Natural killer cell treated with Interleukin-12 subunit alpha and Interleukin-12 subunit beta and Interleukin-15 and Interleukin-18, amount 100 ng/mL, for 72 hours (primary cell): Measurements from ENCODE around the gene ACADS. TPM values are rescaled to one million over a fixed set of nuclear protein-coding genes. Genes with fewer than 3 reads are reported as not detected.

Experiments used
- ATAC-seq, 2 donors: fragments of 150-1000 bp; cut with Tn5 transposase in 1 of 2; sonication (Bioruptor Pico), chemical (Tn5 transposase) in 1 of 2; 2 replicates each; pipeline ENCODE4 v1.10.0; 2021
- DNase-seq: peaks from one replicate; pipeline ENCODE4 v3.0.0; 2022; ENCODE audit warnings: low spot score
- H3K27ac Mint-ChIP-seq, 2 donors: 1 replicate in 1 of 2; 2 replicates in 1 of 2; pipeline ENCODE4 v1.8.0; 2022; ENCODE audit warnings: mixed read lengths in 2 of 2, mild to moderate bottlenecking in 1 of 2, moderate library complexity in 1 of 2
- H3K27me3 Mint-ChIP-seq, 2 donors: 1 replicate in 1 of 2; 2 replicates in 1 of 2; pipeline ENCODE4 v1.8.0; 2022; ENCODE audit warnings: mixed read lengths in 2 of 2
- H3K36me3 Mint-ChIP-seq: one replicate; pipeline ENCODE4 v1.8.0; 2022; ENCODE audit warnings: mixed read lengths
- H3K4me1 Mint-ChIP-seq, 2 donors: 1 replicate in 1 of 2; 2 replicates in 1 of 2; pipeline ENCODE4 v1.8.0; 2022; ENCODE audit warnings: low read depth in 2 of 2, mixed read lengths in 2 of 2, mild to moderate bottlenecking in 1 of 2
- H3K4me3 Mint-ChIP-seq: one replicate; pipeline ENCODE4 v1.8.0; 2022; ENCODE audit warnings: mixed read lengths
- H3K9me3 Mint-ChIP-seq: 2 replicates; pipeline ENCODE4 v1.8.0; 2022; ENCODE audit warnings: mixed read lengths
- total RNA-seq, 2 donors: library from RNA; stranded (reverse); gene quantifications; one replicate each; pipeline ENCODE4 v1.2.3, GENCODE V29; 2022

The ACADS gene
- total RNA-seq, 2 donors from 2014 or later: 12.8 to 13.9 TPM

DNA sequence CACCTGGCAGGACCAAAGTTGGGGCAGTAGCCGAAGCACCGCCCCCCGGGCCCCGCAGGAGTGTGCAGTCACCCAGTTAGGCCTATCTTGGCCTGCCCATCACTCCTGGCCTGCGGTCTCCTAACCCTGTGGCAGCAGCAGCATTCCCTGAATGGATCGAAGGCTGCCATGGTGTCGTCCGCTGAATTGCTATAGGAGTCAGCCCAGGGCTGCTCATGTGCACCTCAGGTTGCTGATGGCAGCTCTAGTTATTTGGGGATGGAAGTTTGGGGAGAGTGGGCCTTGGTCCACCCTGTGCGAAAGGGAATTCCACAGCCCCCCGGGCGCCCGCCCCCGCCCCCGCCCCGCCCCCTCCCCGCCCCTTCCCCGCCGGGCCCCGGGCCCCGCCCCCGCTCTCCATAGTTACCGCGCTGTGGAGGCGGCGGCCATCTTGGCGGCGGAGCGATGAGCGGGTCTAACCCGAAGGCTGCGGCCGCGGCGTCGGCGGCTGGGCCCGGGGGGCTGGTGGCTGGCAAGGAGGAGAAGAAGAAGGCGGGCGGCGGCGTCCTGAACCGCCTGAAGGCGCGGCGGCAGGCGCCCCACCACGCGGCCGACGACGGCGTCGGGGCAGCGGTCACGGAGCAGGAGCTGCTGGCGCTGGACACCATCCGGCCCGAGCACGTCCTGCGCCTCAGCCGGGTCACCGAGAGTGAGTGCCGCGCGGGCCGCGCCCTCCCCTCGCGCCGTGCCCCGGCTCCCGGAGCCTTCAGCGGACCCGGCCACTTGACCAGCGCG lies 15.4 kb upstream of the ACADS start, which contains the start of gene UNC119B:
Gene UNC119B (plus strand): TSS at position 428 of the 774 bp plus-strand sequence. CDS start 17 bp downstream, at position 445.
- peaks cover 25% of the 10 kb centered on the region in 2 donors for H3K4me1 Mint-ChIP-seq
- no peaks in the 10 kb centered on the region for H3K9me3 Mint-ChIP-seq
- H3K27me3 Mint-ChIP-seq: no peaks in the 10 kb centered on the region
- peak within 1 kb of the TSS; percentile 94 for H3K4me3 Mint-ChIP-seq
- H3K27ac Mint-ChIP-seq: peak within 1 kb of the TSS; percentile 80 to 86
- DNase-seq (peak; percentile 77), ATAC-seq (peak; percentile 90 to 95)
- H3K36me3 Mint-ChIP-seq: no peaks in the 10 kb centered on the region

DNA sequence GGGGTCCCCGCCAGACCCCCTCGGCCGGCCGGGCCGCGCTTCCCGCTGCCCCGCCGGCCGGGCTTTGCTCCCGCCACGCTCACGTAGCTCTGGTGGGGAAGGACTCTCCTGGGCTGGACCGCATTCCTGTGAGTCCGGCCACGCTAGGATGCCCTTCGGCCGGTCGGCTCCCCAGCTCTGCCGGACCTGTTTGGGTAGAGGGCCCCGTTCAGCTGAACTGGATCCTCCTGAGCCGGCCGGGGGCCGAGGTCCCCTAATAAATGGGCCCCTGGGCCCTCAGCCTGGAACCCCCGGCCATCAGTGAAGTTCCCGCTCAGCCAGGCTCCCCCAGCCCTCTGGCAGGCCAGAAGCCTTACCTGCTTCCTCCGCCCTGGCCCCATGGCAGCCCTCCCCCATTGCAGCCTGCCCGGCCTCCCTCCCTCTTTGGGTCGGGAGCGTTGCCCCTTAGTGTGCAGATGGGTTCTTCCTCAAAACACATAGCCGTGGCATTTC lies 14.8 kb upstream of the ACADS start:
- H3K36me3 Mint-ChIP-seq: no peaks in the 10 kb centered on the region
- H3K9me3 Mint-ChIP-seq: no peaks in the 10 kb centered on the region
- ATAC-seq: peak in 1 of 2 donors; percentile 57
- H3K27ac Mint-ChIP-seq: peak overlapping the region; percentile 80 to 85
- peak overlapping the region; percentile 94 for H3K4me3 Mint-ChIP-seq
- peaks cover 25% of the 10 kb centered on the region in 2 donors for H3K4me1 Mint-ChIP-seq
- H3K27me3 Mint-ChIP-seq: no peaks in the 10 kb centered on the region
- DNase-seq: no peak

DNA sequence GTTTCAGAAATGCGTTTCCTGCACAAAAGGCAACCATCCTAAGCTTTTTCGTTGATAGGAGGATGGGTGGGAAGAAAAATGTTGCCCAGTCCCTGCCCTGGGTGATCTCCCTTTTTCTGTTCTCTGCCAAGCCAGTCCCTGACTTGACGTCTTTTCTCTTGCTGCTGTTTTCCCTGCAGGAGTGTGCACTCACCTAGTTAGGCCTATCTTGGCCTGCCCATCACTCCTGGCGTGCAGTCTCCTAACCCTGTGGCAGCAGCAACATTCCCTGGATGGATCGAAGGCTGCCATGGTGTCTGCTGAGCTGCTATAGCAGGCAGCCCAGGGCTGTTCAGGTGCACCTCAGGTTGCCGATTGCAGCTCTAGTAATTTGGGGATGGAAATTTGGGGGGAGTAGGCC lies 14.2 kb upstream of the ACADS start:
- no peak for ATAC-seq

DNA sequence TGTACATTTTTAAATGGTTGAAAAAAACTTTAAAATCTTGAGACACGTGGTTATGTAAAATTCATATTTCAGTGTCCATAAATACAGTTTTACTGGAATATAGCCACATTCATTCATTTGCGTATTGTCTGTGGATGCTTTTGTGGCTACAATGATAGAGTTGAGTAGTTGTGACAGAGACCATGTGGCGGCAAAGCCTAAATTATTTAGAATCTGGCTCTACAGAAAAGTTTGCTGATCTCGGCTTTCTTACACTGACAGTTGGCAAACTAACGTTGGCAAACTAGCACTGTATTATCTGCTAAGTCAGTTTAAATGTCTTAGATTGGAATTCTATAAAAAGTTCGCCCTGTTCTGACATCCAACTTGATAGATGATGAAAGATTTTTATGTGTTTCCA lies 13.0 kb upstream of the ACADS start:
- Mint-ChIP-seq H3K4me1 (peaks cover 25% of the 10 kb centered on the region in 2 donors), H3K9me3 (no peaks in the 10 kb centered on the region), H3K27me3 (no peaks in the 10 kb centered on the region), H3K36me3 (peaks cover 6% of the 10 kb centered on the region), H3K4me3 (peak overlapping the region; percentile 94), H3K27ac (peak overlapping the region in 1 of 2 donors; percentile 80)
- DNase-seq: no peak
- ATAC-seq: no peak

More for the DNA sequence above, 14.2 kb upstream of the ACADS start:
- Mint-ChIP-seq H3K27ac (peak overlapping the region; percentile 80 to 85), H3K27me3 (no peaks in the 10 kb centered on the region), H3K36me3 (peaks cover 4% of the 10 kb centered on the region), H3K4me3 (peak overlapping the region; percentile 94), H3K4me1 (peaks cover 25% of the 10 kb centered on the region in 2 donors), H3K9me3 (no peaks in the 10 kb centered on the region)
- no peak for DNase-seq

DNA sequence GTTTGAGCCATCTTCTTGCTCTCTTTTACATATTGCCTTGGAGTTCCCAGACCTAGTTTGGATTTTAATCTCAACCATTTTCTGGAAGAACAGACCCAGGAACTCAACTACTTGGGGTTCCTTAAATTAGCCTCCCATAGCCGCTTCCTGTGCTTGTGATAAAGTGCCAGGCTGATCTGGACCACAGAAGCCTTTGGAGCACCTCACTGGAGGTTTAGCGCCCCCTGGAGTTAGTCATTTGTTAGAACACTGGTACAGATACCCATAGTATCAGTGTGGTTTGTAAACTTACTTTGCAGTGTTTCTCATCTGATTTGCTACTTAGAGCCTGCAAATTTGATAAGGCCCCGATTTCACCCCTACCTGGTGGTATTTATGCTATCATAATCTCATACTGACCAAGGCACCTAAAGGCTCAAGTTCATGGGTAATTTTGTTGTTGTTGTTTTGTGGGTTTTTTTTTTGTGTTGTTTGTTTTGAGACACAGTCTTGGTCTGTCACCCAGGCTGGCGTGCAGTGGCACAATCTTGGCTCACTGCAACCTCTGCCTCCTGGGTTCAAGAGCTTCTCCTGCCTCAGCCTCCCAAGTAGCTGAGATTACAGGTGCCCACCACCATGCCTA lies 11.7 kb upstream of the ACADS start:
- Mint-ChIP-seq H3K36me3 (peaks cover 14% of the 10 kb centered on the region), H3K4me3 (peak overlapping the region; percentile 3), H3K27ac (peak overlapping the region in 1 of 2 donors; percentile 57), H3K9me3 (no peaks in the 10 kb centered on the region), H3K27me3 (no peaks in the 10 kb centered on the region), H3K4me1 (peaks cover 25 to 34% of the 10 kb centered on the region in 2 donors)
- DNase-seq: peak; percentile 79
- ATAC-seq: peak; percentile 63 to 68

DNA sequence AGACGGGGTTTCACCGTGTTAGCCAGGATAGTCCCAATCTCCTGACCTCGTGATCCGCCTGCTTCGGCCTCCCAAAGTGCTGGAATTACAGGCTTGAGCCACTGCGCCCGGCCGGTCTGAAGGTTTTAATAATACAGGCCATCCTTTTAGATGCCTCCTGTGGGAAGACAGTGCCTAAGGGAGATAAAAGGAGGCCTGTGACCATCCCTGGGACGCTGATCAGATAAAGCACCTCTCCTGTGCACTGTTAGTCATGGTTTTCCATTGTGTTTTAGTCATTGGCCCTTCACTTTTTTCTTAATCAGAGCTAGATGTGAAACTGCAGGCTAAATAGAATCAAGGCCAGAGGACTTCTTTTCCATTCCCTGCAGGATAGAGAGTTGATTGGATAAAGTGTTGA lies 7.6 kb upstream of the ACADS start:
- no peak for DNase-seq
- H3K27me3 Mint-ChIP-seq: no peaks in the 10 kb centered on the region
- no peak for ATAC-seq
- peaks cover 20% of the 10 kb centered on the region for H3K36me3 Mint-ChIP-seq
- H3K4me3 Mint-ChIP-seq: no peak overlapping the region
- peaks cover 7 to 15% of the 10 kb centered on the region in 2 donors for H3K4me1 Mint-ChIP-seq
- no peaks in the 10 kb centered on the region for H3K9me3 Mint-ChIP-seq
- H3K27ac Mint-ChIP-seq: no peak overlapping the region

DNA sequence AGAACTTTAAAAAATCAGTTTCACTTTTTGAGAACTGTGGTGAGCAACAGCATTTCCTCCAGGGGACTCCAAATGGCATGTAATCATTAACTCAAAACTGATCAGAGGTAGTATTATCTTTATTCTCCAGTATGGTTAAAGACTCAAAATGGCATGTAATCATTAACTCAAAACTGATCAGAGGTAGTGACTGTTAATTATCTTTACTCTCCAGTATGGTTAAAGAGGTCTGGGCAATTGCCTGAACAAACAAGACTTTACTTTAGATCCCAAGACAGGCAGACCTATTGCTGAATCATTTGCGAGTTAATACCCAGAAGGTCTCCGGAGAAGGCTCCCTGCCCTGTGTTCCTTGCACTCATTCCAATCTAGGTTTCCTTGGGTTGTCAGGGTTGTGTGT lies 6.6 kb upstream of the ACADS start:
- DNase-seq: no peak
- Mint-ChIP-seq H3K9me3 (no peaks in the 10 kb centered on the region), H3K27me3 (no peaks in the 10 kb centered on the region), H3K27ac (no peak overlapping the region), H3K4me1 (peaks cover under 1 to 9% of the 10 kb centered on the region in 2 donors), H3K4me3 (no peak overlapping the region), H3K36me3 (peaks cover 20% of the 10 kb centered on the region)
- no peak for ATAC-seq

DNA sequence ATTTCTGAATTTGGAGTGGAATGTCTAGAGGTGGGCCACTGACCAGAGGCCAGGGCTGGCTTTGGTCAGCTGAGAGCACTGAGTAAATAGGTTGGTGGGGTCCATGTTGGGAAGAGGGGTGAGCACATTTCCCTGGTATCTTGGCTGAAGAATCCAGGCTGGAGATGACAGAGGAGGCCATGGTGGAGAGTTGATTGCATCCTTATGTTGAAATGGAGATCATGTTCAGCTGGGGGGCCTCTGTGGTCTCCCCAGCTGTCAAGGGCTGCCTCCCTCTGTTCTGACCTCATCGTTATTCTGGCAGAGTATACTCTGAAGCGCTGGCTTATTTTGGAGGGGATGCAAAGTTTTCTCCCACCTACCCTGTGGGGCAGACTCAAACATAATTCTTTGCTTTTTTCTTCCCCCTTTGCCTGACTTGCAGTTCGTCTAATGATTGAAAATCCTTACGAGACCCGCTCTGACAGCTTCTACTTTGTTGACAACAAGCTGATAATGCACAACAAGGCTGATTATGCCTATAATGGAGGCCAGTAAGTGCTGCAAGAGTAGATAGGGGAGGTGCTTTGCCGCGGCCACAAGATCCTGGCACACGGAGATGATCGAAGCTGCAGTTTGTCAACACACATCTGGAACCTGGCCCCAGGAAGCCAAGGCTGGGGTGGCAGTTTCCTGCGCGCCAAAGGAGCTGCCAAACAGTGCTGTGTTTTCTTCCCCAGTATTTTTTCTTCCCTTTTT lies 6.0 kb upstream of the ACADS start:
- H3K36me3 Mint-ChIP-seq: peaks cover 20% of the 10 kb centered on the region
- H3K4me3 Mint-ChIP-seq: no peak overlapping the region
- no peaks in the 10 kb centered on the region for H3K9me3 Mint-ChIP-seq
- ATAC-seq: no peak
- no peaks in the 10 kb centered on the region for H3K27me3 Mint-ChIP-seq
- no peak for DNase-seq
- no peak overlapping the region for H3K27ac Mint-ChIP-seq
- H3K4me1 Mint-ChIP-seq: peaks cover 2 to 13% of the 10 kb centered on the region in 2 donors

DNA sequence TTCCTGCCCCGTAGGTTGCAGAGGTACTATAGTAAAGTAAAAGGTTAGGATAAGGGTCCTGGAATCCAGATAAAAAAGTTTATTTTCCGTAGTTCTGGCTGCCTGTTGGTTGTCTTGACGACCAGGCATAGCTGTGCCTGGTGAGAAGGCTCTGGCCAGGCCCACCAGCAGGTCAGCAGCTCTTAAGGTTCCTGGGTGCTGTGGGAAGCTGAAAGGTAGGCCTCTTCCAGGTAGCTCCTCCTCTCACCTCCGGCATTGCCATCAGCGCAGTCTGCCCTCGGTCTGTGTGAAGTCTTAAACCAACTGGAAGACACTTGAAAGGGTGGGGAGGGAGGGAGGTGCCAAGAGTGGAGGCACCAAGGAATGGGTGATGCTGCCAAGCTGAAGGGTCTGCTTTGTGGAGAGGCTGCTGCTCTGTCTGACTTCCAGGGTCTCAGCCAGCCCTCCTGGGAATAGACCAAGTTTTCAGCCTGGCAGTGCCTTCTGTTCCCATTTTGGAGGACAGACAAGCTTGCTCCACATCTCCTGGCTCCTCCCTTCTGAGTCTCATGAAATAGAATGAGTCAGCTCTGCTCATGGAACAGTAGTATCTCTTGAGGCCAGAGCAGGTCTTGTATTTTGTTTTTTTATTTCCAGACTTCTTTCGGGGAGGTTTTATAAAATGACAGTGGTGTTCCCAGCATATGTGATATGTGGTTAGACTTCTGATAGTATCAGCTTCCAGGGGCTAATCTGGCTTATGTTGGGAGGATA lies 5.2 kb upstream of the ACADS start:
- H3K27me3 Mint-ChIP-seq: no peaks in the 10 kb centered on the region
- H3K4me3 Mint-ChIP-seq: no peak overlapping the region
- no peak overlapping the region for H3K27ac Mint-ChIP-seq
- DNase-seq (no peak), ATAC-seq (no peak)
- H3K4me1 Mint-ChIP-seq: peaks cover 9 to 20% of the 10 kb centered on the region in 2 donors
- peaks cover 20% of the 10 kb centered on the region for H3K36me3 Mint-ChIP-seq
- no peaks in the 10 kb centered on the region for H3K9me3 Mint-ChIP-seq

DNA sequence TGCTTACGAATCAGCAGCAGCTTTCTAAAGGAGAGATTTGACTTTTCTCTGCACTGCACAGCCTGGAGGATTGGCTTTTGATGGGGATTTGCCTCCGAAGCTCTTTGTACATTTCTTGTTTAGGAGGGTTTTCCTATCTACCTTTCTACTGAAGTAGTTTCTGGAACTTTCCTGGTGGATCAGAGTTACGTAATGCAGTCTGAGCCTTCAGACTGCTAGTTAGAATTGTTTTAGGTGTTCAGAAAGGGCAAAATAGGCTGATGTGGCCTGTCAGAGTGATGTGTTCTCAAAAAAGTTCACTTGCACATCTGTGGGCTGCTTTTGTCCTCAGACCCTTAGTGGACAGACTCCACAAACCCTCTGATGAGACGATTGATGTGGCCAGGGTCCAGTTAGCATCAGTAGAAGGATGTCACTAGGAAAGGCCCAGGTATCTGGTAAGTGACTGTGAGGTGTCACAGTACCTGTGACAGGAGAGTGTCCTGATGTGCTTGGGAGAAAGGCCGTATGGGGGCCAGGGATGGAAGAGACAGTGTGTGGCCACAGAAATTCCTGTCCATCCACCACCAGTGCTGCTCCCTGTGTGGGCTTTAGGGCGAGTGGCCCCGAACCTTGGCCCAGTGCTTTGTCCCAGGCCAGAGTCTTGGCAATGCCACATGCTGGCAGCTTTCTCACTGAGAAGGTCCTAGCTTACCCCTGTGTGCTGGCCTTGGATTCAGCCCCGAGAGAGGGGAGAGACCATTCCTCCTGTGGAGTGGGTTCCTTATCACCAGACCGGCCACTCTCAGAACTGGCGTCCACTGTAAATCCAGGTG lies 4.4 kb upstream of the ACADS start:
- H3K27me3 Mint-ChIP-seq: no peaks in the 10 kb centered on the region
- ATAC-seq (no peak), DNase-seq (no peak)
- no peak overlapping the region for H3K27ac Mint-ChIP-seq
- H3K4me3 Mint-ChIP-seq: no peak overlapping the region
- peaks cover 12 to 23% of the 10 kb centered on the region in 2 donors for H3K4me1 Mint-ChIP-seq
- no peaks in the 10 kb centered on the region for H3K9me3 Mint-ChIP-seq
- peaks cover 19% of the 10 kb centered on the region for H3K36me3 Mint-ChIP-seq

DNA sequence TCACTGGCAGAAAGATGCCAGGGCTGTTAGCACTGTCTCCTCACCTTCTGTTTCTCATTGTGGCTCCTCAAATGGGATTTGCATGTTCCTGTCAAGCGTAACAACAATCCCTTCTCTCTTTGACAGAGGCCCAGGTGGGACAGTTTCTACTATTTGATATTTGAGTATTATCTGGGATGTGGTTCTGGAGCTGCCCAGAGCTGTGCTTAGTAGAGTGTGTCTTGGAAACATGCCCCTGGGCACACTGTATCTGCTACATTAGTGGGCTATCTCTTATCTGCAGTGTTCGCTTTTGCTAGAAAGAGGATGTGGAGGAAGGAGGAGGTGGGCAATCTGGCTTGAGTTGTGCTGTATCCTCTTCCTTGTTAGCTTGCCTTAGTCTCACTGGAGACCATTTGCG lies 3.8 kb upstream of the ACADS start:
- H3K9me3 Mint-ChIP-seq: no peaks in the 10 kb centered on the region
- no peak overlapping the region for H3K27ac Mint-ChIP-seq
- H3K36me3 Mint-ChIP-seq: peaks cover 14% of the 10 kb centered on the region
- no peaks in the 10 kb centered on the region for H3K27me3 Mint-ChIP-seq
- H3K4me3 Mint-ChIP-seq: no peak overlapping the region
- H3K4me1 Mint-ChIP-seq: peaks cover 16 to 27% of the 10 kb centered on the region in 2 donors
- DNase-seq (no peak), ATAC-seq (no peak)

DNA sequence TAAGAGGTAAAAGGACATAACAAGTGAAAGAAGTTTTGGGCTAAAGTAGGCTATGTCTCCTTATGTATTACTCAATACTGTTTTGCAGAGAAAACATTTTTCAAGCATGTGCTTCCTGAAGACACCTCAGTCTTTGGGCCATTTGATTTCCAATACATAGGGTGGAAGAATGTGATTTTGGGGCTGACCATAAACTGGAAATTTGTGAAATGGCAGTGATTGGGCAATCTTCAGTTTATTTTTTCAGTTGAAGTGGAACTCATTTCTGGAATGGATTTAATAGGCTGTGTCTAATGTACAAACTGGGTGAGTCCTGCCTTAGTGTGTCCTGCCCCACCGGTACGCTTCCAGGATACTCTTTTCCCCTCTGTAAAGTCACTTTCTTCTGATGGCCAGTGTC lies 2.8 kb upstream of the ACADS start:
- Mint-ChIP-seq H3K9me3 (no peaks in the 10 kb centered on the region), H3K4me1 (peaks cover 16 to 27% of the 10 kb centered on the region in 2 donors), H3K36me3 (peaks cover 14% of the 10 kb centered on the region), H3K27me3 (no peaks in the 10 kb centered on the region), H3K4me3 (no peak overlapping the region), H3K27ac (no peak overlapping the region)
- no peak for DNase-seq
- ATAC-seq: no peak
